DMS153 treated with DMSO at 0.1 percent for 48 hours (cell line): ENCODE data around the gene ZNF616.

Experiments used
- DNase-seq: peaks from one replicate; lab custom pipeline; 2025; ENCODE audit not compliant: unreplicated experiment; lab: John Stamatoyannopoulos, UW

The ZNF616 gene

GRCh38 chr19:52139252-52140031 lies at the start of gene ZNF616:
ZNF616 (minus strand) TSS chr19:52139938; CDS start chr19:52130512, 9,426 bp downstream.
- peak; percentile 68 for DNase-seq

- DNase-seq = no peak
Observed at GRCh38 chr19:52188822-52189734, 49.3 kb upstream of the ZNF616 start.

GRCh38 chr19:52187407-52187806 lies 47.7 kb upstream of the ZNF616 start:
- DNase-seq = no peak

GRCh38 chr19:52176574-52176973 lies 36.8 kb upstream of the ZNF616 start:
- DNase-seq = no peak

GRCh38 chr19:52172347-52172746 lies 32.6 kb upstream of the ZNF616 start:
- no peak for DNase-seq

- DNase-seq = peak; percentile 74
Observed at GRCh38 chr19:52171321-52172169, 31.8 kb upstream of the ZNF616 start, which contains the start of gene ZNF836. ZNF836 (minus strand) TSS chr19:52171621; CDS start chr19:52168072, 3,549 bp downstream.

GRCh38 chr19:52170863-52171320 lies 31.2 kb upstream of the ZNF616 start:
- DNase-seq = no peak

GRCh38 chr19:52170304-52170703 lies 30.6 kb upstream of the ZNF616 start:
- no peak for DNase-seq

- no peak for DNase-seq
Observed at GRCh38 chr19:52155596-52156359, 16.0 kb upstream of the ZNF616 start.

GRCh38 chr19:52148256-52148655 lies 8.5 kb upstream of the ZNF616 start:
- DNase-seq = no peak

GRCh38 chr19:52142001-52142595 lies 2.4 kb upstream of the ZNF616 start:
- DNase-seq = no peak

- no peak for DNase-seq
Observed at GRCh38 chr19:52141203-52141602, 1.5 kb upstream of the ZNF616 start.

- DNase-seq = peak; percentile 85
Observed at GRCh38 chr19:52140032-52140710, 433 bp upstream of the ZNF616 start.

GRCh38 chr19:52138983-52139251 lies 821 bp downstream of the ZNF616 start:
- no peak for DNase-seq

GRCh38 chr19:52138278-52138982 lies 1.3 kb downstream of the ZNF616 start:
- peak; percentile 9 for DNase-seq

- no peak for DNase-seq
Observed at GRCh38 chr19:52120286-52120685, 19.5 kb downstream of the ZNF616 start.

GRCh38 chr19:52115526-52116053 lies 24.1 kb downstream of the ZNF616 start:
- DNase-seq = no peak

GRCh38 chr19:52114691-52115090 lies 25.0 kb downstream of the ZNF616 start:
- no peak for DNase-seq
